ENCODE results near the gene TALDO1.
A peak's percentile ranks its signal among the peaks of the same experiment; 100 is the strongest.

TALDO1 gene

GRCh38 chr11:788953-789940, 42.0 kb downstream of the TALDO1 start:
- no peak for DNase-seq

GRCh38 chr11:789943-790342, 42.7 kb downstream of the TALDO1 start, which contains the start of gene CEND1:
CEND1 (minus strand) TSS chr11:790090; CDS start chr11:788576, 1,514 bp downstream.
- DNase-seq = no peak

- no peak for DNase-seq
These were observed 43.7 kb downstream of the TALDO1 start for GRCh38 chr11:790721-791564.

DNA sequence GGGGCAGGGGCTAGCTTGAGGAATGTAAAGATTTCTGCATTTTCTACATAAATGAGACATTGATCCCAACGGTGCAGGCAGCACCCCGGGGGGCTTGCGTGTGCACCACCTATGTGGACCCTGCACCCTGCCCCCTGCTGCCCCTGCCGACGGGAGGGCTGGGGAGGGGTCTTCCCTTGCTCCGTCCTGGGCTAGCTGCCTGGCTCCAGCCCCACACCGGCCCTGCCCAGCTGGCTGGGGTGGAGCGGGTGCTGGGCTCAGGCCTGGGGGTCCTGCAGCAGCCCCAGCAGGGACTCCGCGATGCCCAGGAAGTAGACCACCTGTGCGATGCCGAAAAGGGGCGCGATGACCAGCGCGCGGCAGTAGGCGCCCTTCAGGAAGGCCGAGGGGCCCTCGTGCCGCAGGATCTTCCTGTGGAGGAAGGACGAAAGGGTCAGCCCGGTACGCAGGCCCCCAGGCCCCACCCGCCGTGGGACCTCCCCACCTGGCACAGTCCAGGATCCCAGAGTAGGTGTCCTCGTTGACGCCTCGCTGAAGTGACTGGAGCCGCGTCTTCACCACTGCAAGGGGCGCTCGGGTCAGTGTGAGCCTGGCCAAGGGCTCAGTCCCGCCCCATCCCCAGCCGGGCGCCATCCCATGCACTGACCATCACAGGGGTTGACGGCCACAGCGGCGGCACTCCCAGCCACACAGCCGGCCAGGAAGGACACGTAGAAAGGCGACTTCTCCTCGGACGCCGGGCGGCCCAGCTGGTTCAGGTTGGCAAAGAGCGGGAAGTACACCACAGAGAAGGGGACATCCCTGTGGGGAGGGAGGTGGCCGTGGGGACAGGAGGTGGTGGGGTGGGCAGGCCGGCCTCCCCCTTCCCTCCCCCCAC, 44.6 kb downstream of the TALDO1 start:
- DNase-seq = no peak

- no peak for DNase-seq
These were observed 45.2 kb downstream of the TALDO1 start for GRCh38 chr11:792535-792821.

DNA sequence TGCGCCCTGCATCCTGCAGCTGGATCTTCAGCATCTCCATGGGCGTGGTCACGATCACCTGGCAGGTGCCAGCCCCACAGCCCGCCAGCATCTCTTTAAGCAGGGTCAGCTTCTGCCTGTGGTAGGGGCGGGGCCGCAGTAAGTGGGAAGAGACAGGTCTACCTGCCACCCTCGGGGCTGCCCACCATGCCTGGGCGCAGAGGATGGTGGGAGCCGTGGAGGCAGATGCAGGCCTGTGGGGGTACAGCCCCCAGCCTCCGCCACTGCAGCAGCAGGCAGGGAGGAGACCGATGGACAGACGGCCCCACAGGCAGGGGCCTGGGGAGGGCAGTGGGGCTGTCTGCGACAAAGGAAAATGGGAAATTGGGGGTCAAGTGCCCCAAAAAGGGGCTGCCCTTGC, 45.6 kb downstream of the TALDO1 start:
- no peak for DNase-seq

DNA sequence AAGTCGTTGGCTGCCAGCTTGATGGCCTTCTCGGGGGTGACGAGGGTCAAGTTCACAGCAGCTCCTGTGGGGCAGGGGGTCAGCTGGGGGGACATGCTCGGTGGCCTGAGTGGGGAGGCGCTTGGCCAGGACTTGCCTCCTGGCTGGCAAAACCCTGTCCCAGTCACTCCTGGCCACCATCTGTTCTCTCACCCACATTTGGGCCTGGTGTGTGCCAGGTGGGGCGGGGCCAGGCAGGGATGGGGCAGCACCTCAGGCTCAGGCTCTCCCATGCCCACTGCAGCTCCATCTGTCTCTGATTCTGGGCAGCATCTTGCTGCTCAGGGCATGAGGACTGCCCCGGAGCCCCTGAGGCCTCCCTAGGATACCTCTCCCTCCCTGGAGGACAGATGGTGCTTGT, 46.3 kb downstream of the TALDO1 start:
- DNase-seq = no peak

DNA sequence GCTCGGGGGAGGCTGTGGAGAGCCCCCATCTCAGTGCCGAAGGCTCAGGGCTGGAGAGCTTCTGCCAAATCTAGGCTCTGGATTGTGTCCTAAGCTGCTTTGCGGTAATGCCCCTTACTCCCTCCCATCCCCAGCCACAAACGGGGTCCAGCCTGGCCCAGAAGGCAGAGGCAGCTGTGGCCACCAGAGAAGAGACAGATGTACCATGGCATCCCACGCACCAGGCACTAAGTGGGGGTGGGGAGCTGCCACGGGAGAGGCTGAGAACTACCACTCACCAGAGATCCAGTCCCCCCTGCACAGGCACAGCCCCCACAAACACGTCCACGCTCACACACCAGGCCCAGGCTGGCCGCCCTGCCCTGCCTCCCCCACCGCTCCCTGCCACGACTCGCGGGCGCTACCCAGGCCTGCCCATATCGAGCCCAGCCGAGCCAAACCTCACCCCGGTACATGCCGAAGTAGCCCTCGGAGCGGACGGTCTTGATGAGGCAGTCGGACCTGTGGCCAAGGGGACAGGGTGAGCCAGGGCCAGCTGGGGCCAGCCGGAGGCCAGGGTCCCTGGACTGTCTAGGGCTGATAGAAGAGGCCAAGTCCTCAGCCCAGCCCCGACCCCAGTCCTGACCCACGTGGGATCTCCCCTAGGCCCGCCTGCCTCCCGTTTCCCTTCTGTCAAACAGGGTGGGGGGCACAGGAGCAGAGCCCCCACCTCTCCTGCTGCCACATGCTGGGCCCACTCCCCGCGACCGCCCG, 46.9 kb downstream of the TALDO1 start:
- no peak for DNase-seq

GRCh38 chr11:794766-795633, 47.7 kb downstream of the TALDO1 start:
- DNase-seq = no peak

- DNase-seq = peak; percentile 58
These were observed 48.6 kb downstream of the TALDO1 start for GRCh38 chr11:795634-796564.

DNA sequence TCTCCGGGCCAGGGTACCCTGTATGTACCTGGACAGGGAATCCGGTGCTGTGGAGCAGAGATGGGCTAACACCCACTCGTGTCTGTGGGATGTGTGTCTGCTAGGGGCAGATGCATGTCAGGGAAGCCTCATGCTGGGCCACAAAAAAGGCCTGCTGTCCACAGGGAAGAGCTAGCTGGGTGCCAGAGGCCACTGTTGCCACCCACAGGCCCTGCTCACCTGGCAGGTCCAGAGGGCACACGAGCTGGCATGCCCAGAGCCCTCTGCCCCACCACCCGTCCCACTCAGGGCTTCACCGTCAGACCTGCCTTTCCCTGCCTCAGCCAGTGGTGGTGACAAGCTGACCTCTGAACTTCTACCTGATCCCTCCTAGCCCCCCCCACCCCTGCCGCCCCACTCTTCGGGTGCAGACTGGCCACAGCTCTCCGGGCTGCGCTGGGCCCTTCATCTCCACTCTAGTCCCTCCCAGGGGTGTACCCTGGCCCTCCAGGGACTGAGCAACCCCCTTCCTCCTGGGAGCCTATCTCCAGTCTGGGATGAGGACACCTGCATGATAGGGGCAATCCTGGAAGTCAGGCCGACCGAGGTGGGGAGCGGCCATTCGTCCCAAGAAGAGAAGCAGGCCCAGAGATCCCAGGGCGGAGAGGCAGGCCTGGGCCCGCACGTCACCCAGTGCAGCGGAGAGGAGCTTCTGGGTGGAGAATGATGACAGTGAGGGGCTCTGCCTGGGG, 49.5 kb downstream of the TALDO1 start:
- DNase-seq = no peak

DNA sequence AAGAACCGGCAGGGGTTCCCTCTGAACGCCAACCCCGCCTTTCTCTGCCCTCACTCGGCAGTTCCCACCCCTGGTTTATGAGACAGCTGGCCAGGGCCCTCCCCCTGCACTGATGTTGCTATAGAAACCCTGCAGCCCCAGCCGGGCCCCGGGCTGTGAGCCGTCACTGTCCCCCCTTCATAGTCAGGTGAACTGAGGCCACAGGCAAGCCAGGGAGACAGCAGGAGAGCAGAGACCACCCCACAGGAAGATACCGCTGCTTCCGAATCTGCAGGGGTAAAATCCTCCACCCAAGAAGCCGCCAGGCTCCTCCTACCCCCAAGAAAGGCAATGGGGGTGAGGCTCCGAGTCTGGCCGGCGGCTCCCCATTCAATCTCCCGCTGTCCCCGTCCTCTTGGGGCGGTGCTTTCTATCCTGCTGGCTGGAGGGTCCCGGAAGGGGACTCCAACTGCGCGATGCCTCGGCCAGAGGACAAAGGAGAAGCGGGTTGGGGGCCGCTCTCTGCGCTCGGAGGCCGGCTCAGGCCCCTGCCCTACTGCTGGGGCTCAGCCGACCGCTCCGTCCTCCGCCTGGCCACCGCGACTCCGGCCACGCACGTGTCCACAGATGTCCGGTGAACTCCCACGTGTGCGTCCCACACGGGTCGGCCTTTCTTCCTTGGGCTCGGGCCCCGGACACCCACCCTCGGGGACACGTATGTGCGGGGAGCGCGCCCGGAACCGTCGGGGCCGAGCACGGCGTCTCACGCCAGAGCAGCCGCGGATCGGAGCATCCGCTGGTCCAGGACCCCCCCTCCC, 50.2 kb downstream of the TALDO1 start:
- peak; percentile 32 for DNase-seq

DNA sequence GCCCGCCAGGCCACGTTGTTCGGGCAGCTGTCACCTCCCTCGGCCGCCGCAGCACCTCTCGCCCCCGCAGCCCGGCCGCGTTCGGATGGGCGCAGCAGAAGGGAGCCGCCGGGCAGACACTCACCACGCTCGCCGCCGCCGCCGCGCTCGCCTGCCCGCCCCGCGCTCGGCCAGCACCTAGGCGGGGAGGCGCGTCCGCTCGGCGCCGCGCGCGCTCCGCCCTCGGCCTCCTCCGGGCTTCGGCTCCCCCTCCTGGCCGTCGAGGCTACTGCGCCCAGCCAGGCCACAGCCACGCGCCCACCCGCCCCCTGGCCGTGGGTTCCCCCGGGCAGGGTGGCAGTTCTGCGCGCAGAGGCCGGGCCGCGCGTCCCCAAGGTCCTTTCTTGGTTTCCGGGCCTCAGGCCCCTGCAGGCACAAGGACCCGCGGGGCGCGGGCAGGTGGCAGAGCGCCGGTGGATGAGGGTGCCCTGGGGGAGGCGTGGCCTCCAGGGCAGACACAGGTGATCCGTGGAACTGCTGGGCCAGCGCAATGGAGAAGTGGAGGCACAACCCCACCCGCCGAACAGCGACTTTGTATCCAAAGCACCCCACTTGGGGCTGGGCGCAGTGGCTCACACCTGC, 50.9 kb downstream of the TALDO1 start, which contains the start of gene SLC25A22:
TSS of gene SLC25A22 (minus strand) at position 189 of the 621 bp plus-strand sequence. CDS start 3,275 bp downstream, outside the sequence.
- peak; percentile 29 for DNase-seq

GRCh38 chr11:799641-800316, 52.5 kb downstream of the TALDO1 start:
- no peak for DNase-seq

GRCh38 chr11:800473-800872, 53.2 kb downstream of the TALDO1 start:
- no peak for DNase-seq

- DNase-seq = no peak
These were observed 54.0 kb downstream of the TALDO1 start for GRCh38 chr11:801097-801780.

All from NCI-H2029 treated with DMSO at 0.1 percent for 48 hours (cell line).